ENCODE measurements around the gene CD300LG.
"Not testable (repeated sequence)": the region's sequence is repeated elsewhere in the genome, so short reads cannot be mapped to it uniquely, and the experiment has no call there.

Gene CD300LG

DNA sequence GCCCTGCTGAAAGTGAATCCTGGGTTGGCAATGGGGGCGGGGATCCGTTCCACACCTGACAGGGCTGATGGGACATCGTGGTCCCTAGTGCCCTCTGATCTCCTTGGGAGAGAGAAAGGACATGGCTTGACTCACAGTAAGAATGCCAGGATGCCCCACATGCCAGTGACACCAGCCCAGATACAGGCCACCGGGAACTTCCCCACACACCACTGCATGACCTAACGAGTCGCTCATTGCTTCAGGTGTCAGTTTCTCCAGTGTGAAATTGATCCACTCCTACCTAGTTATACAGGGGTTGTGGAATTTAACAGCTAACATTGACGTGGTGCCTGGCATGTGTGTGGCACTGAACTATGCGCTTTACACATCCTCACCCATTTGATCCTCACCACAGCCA is 7.5 kb downstream of the CD300LG start:
- no peak for DNase-seq (ENCODE audit: low spot score)

DNA sequence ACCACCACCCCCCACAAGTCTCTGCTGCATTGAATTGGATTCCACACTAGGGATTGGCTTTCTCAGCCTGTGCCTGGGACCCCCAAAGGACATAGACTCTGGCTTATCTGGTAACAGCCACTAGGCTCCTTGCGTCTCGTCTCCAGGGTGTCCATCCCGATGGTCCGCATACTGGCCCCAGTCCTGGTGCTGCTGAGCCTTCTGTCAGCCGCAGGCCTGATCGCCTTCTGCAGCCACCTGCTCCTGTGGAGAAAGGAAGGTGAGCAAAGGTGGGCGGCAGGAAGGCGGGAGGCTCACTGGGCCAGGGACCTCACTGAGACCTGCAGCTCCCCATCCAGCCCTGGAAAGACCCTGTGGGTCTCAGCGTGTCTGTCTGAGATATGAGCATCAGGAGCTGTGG is 8.1 kb downstream of the CD300LG start:
- DNase-seq (ENCODE audit: low spot score): no peak

- no peak for DNase-seq (ENCODE audit: low spot score)
Measured at GRCh38 chr17:43856141-43856540, 9.2 kb downstream of the CD300LG start.

- no peak for DNase-seq (ENCODE audit: low spot score)
Measured at GRCh38 chr17:43857141-43857540, 10.2 kb downstream of the CD300LG start.

- DNase-seq (ENCODE audit: low spot score): no peak
Measured at GRCh38 chr17:43857957-43858600, 11.1 kb downstream of the CD300LG start.

GRCh38 chr17:43860077-43860725 is 13.2 kb downstream of the CD300LG start:
- DNase-seq (ENCODE audit: low spot score): no peak

DNA sequence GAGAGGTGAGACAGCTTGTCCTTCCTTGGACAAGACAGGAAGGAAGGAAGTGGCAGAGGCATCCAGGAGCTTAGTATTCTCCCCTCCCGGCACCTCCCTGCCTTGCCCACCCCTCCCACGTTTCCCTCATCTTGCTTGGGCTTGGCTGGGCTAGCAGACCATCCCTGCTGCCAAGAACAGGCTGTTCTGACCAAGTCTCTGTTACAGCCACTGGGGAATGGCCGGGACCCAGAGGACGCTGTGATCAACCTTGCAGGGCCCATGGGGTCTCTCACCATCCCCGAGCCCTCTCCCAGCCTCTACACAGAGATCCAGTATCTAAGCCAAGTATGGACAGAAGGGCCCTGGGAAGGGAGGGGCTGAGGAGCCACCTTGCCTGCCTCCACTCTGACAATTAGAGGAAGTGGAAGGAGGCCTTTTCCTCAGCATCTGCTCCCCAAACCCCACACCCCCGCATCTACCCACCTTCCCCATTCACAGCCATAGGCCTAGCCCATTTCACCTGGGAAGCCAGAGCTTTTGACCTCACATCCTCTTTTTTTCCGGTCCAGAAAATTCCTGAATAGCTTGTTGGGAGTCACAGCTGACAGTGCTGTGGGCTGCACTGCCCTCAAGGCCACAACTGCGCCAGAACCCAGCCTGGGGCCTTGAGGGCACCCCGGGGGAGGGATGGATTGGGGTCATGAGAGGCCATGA is 14.1 kb downstream of the CD300LG start:
- DNase-seq (ENCODE audit: low spot score): no peak

- no peak for DNase-seq (ENCODE audit: low spot score)
Measured at GRCh38 chr17:43861960-43862359, 15.0 kb downstream of the CD300LG start.

DNA sequence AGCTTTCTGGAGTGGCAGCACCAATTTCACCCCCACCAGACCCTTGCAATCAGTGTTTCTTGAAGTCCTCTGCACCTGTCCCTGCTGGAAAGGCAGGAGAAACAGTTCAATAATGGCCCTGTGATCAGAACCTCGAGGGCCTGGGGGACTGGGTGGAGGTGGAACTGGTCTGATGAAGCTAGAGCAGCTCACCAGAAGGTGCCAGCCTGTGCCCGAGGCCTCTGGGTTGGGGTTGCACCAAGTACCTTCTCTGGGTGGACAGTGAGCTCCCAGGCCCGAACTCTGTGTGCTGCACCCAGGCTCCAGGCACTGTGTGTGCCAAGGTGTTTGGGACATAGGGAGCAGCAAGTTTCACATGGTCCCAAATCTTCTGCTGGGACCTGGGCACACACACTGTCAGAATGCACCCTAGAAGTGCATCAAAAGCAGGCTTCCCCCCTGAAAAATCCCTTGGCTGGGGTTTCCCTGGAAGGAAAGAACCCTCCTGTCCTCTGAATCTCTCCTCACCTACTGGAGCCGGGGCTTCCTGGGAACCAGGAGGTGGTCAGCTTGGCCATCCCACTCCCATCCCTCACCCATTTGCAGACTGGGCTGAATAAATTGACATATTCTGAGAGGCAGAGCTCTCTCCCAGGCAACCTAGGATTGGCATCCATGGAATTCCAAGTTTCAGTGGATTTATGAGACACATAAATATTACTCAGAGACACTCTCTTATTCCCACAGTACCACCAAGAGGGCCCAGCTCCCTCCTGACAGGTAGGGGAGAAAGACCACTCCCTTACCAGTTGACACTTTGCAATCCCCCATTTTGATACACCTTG is 17.4 kb downstream of the CD300LG start:
- no peak for DNase-seq (ENCODE audit: low spot score)

GRCh38 chr17:43868226-43868994 is 21.4 kb downstream of the CD300LG start:
- no peak for DNase-seq (ENCODE audit: low spot score)

GRCh38 chr17:43869031-43869430 is 22.1 kb downstream of the CD300LG start:
- DNase-seq (ENCODE audit: low spot score): not testable (repeated sequence)

DNA sequence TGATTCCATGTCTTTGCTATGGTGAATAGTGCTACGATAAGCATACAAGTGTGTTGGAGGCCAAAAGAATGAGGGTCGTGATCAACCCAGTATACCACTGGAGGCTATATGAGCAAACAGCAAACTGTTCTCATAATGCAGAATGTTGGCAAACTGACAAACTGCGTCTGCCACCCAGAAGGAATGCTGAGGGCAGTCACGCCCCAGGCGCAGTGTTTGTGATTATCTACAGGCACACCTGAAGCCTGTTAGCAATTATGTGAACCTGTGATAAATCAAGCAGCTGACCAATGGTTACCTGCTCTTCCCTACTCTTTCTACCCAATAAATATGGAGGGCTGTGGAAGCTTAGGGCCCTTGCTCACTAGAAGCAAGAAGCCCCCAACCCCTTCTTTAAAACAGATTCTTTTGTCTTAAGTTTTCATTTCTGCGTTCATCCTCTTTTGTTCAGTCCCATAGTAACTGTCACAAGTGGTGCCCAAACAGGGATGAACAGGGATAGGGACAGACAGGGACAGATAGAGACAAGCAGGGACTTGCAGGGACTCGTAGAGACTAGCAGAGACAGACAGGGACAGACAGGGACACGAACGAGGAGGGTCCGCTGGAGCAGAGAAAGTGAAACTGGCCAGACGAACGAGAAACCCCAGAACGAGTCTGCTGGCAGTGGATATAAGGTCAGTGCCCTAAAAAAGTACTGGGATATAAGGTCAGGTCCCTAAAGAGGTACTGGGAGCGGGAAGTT is 25.1 kb downstream of the CD300LG start:
- DNase-seq (ENCODE audit: low spot score): no peak

- no peak for DNase-seq (ENCODE audit: low spot score)
Measured at GRCh38 chr17:43873091-43873490, 26.1 kb downstream of the CD300LG start.

DNA sequence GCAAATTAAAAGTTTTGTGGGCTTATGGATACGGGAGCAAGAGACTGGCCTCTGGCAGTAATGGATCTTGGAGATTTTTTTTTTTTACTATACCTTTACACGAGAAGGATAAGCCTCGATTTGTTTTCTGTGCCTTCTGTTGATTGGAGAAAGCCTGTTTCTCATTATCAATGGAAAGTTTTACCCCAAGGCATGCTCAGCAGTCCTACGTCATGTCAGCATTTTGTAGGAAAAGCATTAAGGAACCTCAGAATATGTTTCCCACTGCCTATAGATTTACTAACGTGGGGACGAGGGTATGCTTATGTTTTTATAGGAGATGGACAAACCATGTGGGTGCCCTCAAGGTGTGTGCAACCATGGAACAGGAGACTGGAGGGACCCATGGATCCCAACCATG is 26.8 kb downstream of the CD300LG start:
- no peak for DNase-seq (ENCODE audit: low spot score)

GRCh38 chr17:43874293-43874692 is 27.3 kb downstream of the CD300LG start:
- DNase-seq (ENCODE audit: low spot score): no peak

GRCh38 chr17:43875476-43876147 is 28.6 kb downstream of the CD300LG start:
- no peak for DNase-seq (ENCODE audit: low spot score)

DNA sequence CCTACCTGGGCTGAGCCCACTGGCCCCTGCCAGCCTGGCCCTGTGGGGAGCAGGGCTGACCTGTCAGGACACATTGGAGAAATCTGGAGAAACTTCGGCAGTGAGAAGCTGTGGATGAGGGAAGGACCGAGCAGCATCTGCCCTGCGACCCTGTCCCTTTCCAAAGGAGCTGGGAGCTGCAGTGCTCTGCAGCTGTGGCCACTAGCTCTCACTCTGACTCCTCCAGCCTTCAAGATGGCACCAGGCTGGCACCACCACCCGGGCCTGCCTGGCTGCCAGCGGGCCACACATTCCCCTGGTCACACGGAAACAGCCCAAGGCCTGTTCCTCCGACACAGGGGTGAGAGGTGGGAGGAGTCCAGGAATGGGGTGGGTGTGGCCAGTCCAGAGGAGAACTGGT is 30.1 kb downstream of the CD300LG start:
- DNase-seq (ENCODE audit: low spot score): no peak

GRCh38 chr17:43877451-43878155 is 30.6 kb downstream of the CD300LG start:
- DNase-seq (ENCODE audit: low spot score): no peak

DNA sequence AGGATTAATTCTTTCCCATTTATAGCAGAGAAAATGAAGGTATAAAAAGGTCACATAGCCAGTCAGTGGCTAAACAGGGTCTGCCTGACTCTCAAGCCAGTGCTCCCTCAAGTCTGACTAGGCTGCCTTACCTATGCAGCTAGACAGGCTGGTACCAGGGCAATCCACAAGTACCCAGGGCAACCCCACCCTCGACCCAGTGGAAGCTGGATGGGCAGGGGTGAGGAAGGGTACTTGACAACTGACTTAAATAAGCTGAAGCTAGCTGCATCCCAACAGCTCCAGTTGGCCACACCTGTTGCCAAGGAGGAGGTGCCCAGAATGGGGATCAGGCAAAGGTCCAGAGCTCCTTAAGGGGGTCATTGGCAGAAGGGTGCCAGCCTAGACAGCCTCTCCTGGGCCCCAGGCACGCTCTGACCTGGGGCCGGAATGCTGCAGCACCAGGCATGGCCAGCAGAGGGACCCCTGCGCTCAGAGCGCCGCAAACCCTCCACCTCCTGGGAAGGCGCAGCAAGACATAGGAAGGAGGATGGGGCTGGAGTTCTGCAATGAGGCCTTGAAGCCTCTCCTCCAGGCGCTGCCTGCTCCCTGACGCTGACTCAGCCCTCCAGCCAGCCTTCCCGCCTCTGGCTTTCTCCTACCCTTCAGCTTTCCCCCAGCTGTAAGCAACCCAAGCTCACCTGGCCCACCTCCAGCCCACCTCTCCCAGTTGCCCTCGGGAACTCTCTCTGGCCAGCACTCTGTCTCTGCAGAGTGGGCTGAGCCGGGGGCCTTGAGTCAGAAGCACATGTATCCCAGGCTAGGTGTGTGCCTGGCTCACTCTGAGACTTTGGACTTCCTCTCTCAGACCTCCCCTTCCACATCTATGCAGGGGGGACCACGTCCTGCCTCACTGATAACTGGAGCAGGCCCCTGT is 31.5 kb downstream of the CD300LG start:
- DNase-seq (ENCODE audit: low spot score): peak; percentile 97

All from AG20443 (cell line).